A204.1 (cell line): Measurements from ENCODE around the gene OSBP2.

Experiments
- FAIRE-seq: peaks from 2 replicates; lab custom pipeline; 2012; peaks lifted over from hg19 to GRCh38; lab: Jason Lieb, UNC

The OSBP2 gene

DNA sequence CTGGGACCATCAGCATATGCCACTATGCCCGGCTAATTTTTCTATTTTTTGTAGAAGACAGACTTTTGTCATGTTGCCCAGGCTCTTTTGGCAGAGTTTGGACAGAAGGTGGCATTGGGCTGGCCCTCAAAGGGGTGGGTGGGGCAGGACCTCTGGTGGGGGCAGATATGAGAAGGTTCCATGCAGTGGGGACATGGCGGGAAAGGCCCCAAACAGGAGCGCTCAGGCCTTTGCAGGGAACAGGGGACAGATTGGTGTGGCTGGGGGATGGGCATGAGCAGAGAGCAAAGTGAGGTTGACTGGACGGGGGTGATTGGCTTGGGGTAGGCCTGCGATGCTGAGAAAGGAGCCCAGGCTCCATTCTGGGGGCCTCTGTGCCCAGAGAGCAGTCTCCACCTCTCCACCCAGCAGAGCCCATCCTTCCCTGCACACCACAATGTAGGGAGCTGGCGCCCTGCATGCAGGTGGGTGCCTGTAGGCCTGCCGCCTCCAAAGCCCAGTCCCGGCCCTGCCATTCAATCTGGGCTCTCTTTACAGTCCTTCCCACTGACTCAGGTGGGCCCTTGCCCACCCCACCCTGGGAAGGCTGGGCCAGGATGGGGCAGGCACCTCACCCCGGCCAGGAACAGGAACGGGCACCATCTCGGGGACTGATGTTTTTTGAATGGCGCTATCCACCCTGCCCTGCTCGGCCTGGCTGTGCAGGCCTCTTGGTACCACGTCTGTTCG, 175.2 kb downstream of the OSBP2 start:
- FAIRE-seq, result no peak

GRCh38 chr22:30870451-30871345, 176.0 kb downstream of the OSBP2 start:
- no peak for FAIRE-seq

DNA sequence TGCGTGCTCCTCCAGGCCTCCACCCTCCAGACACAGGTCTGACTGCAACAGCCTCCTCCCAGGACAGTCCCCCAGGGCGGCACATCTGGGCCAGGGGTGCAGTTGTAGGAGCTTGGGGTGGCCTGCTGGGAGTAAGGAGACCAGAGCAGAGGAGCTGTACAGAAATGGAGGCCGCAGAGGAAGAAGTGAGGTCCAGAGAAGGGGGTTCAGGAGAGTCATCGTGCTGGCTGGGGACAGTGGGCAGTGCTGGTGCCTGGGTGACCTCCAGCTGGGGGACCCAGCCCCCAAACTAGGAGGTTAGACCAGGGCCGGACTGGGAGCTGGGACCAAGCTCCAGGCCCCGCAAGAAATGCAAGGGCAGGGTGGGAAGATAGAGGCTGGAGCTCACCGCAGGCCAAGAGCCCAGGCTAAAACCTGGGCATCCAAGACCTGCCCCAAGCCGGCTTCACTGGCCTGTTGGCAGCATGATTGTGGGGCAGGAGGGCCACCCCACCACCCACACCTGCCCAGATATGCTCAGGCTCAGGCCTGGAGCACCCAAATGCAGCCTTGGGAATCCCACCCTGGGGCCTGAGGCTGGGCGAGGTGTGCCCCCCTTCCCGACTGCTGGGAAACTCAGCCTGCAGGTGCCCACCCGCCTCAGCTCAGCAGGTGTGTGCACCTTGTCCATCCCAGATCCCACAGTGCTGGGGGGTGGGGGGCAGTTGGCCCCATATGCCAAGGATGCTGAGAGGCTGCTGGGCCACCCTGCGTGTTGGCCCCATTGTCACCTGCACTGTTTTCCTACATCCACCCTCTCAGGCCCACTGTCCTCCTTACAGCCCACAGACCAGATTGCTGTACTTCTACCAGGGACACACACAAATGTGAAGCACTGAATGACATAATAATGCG, 177.0 kb downstream of the OSBP2 start:
- FAIRE-seq, result no peak

- FAIRE-seq, result no peak
These were observed 177.8 kb downstream of the OSBP2 start for GRCh38 chr22:30872285-30873041.

DNA sequence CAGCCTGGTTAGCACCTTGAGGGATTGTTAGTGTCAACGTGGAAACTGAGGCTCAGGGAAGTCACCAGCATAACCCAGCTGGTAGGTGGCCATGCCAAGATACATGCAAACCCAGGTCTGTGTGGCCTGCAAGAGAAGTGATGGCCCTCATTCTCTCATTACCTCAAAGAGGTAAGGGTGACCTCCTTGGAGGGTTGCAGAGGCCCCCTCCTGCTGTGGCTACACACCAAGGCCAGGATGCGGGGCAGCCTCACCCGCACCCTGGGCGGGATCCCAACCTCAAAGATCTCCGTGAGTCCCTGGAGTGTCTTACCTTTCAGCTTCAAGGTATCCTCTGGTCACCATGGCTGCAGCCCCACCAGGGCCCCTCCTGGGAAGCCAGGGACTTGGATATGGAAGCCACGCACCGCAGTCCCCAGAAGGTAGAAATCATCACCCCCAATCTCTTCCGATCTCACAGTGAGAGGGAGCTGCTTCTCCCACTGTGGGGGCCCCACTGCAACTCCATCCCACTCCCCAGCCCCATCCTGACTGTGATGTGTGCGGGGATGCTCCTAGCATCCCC, 178.5 kb downstream of the OSBP2 start:
- FAIRE-seq, result no peak

GRCh38 chr22:30873661-30874060, 179.0 kb downstream of the OSBP2 start:
- no peak for FAIRE-seq

DNA sequence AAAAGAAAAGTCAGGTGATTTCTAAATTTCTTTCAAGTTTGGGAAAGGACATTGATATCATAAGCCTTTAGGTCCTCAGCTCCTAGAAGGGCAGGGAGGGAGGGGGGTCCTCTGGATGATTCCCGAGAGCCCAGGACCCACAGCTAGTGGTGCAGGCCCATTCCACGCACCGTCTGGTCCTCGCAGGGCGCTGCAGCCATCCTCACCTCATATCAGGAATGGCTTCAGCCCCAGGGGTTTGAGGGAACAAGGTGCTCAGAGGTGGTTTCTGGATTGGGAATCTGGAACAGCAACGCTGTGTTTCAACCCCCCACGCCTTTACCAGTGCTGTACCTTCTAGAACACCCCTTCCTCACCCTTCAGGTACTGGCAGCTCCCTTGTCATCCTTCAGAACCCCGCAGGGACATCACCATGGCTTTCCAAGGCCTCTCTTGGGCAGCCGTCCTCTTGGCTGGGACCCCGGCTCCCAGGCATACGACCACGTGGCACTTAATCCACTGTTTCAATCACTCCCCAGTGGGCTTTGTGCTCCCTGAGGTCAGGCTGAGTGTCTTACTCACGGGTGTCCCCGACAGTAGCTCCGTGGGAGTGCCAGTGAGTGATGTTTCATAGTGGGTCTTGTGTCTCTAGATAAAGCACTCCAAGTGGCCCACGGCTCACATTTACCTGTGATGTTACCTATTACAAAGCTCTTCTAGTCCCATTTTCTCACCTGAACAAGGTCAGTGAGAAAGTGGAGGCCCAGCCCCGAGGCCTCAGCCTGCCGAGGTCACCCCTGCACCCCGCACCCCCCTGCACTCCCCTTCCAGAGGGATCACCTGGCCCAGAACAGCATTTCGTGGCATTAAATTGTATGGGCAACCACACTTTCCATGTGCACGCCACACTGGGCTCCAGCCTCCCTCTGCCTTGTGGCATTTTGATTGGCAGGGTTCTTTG, 180.0 kb downstream of the OSBP2 start:
- no peak for FAIRE-seq

GRCh38 chr22:30875481-30876215, 181.0 kb downstream of the OSBP2 start:
- no peak for FAIRE-seq

DNA sequence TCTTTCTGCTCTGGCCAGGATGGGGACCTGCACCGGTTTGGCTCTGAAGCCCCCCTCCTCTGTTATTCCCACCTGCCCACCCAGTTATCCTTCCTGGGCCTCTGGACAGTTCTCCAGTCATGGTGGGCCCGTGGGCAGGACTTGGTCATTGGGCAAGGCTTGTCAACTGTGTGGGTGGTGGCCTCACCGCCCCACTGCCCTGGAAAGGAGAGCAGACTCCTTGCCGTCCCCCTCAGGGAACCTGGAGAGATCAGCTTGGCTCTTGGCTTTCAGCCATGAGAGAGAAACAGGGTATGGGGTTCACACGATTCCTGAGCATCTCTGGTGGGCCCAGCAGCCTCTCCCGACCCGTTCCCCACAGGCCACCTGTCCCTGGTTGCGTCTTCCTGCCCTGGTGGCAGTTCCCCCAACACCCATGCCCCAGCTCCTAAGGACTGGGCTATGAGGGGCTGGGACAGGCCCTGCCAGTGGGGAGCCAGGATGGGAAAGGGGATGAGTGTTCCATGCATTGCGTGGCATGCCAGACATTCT, 181.6 kb downstream of the OSBP2 start:
- no peak for FAIRE-seq

DNA sequence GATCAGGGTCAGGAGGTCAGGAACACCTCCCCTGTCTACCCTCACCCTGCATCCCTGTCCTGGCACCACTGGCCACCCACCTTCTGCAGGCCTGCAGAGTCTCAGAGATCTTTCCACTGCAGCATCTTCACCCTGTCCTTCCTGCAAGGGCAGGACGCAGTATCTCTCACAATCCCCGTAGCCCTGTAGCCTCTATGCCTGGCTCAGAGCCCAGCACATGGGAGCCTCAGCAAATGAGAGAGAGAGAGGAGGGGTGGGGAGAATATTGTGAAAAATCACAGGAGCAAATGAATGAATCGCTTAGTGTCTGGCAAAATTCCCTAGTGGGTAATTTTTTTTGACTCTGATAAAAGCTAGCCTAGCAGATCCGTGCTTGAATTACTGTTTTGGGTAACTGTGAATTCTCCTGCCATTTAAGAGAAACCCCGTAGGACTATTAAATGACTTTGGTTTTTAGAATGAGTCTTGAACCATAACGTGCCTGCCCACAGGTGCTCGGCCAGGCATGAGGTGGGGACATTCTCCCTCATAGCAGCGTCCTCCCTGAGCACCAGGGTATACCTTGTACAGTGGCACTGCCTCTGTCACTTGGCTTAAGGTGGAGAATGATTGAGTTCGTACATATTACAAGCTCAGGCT, 182.4 kb downstream of the OSBP2 start:
- no peak for FAIRE-seq

GRCh38 chr22:30877662-30878515, 183.2 kb downstream of the OSBP2 start:
- FAIRE-seq, result no peak

GRCh38 chr22:30878516-30879414, 184.1 kb downstream of the OSBP2 start:
- no peak for FAIRE-seq

- no peak for FAIRE-seq
These were observed 184.7 kb downstream of the OSBP2 start for GRCh38 chr22:30879415-30879797.

GRCh38 chr22:30880181-30880601, 185.5 kb downstream of the OSBP2 start:
- no peak for FAIRE-seq

DNA sequence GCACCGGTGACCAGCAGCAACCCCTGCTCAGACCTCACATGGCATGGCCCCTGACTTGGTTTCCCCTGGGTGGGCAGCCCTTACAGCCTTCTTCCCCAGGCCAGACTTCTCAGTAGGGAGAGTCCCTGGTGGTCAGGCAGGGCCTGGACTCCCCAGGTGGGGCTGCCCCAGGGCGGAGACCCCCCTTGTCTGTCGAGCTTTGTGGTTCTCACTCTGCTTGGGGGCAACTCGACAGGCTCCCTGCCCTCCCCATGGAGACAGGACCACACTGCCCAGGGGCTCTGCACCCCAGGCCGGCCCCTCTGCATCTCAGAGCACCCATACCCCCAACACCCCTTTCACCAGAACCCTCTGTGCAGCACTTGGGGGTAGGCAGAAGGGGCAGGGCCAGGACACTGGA, 186.2 kb downstream of the OSBP2 start:
- FAIRE-seq, result no peak

DNA sequence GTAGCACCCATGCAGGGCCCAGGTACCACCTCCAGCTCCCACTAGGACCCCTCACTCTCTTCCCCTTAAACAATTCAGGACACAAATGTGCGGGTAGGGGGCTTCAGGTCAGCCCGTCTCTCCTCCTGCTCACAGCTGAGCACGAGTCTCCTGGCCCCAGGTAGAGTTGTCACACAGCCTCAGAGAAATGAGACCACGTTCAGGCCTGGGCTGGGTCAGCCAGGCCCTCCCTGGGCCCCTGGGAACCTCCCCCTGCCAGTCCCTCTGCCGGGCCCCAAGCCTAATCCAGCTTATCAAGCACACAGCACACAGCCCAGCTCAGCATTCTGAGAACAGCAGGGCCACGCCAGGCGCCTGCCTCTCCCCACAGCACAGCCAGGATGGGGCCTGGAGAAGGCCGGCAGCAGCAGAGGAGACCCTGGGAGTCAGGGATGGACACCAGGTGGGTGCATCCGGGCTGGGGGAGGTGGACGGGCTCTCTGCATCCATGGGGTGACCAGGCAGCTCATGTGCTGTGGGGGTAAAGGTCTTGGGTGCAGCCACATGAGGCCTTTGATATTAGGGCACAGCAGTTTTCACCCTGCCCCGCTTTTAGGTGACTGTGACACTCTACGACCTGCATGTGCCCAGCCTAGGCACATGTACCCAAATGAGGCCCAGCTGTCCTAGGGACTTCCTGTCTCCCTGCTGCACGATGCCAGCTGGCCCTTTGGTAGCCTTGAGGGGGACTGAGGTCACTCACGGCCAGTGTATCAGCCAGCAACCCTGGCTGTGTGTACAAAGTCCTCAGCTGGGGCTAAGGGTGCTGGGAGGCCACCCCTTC, 186.9 kb downstream of the OSBP2 start:
- FAIRE-seq, result no peak
